Chondrocyte (in vitro differentiated cells): Measurements from ENCODE around the gene MSRB1. TPM values are rescaled to one million over a fixed set of nuclear protein-coding genes. Genes with fewer than 3 reads are reported as not detected.
A peak's percentile ranks its signal among the peaks of the same experiment; 100 is the strongest.

Experiments used
- DNase-seq: peaks from one replicate; pipeline ENCODE4 v3.0.0; 2021; ENCODE audit warnings: mixed read lengths, low spot score
- H3K27ac Mint-ChIP-seq: one replicate; pipeline ENCODE4 v1.8.0; 2021; ENCODE audit warnings: mild to moderate bottlenecking, moderate library complexity, mixed read lengths; ENCODE audit not compliant: unreplicated experiment
- H3K27me3 Mint-ChIP-seq: 2 replicates; pipeline ENCODE4 v1.8.0; 2021; ENCODE audit warnings: low read depth, mixed read lengths
- H3K36me3 Mint-ChIP-seq: 2 replicates; pipeline ENCODE4 v1.8.0; 2021; ENCODE audit warnings: low read depth, mixed read lengths
- H3K4me1 Mint-ChIP-seq: 2 replicates; pipeline ENCODE4 v1.8.0; 2021; ENCODE audit warnings: low read depth, mild to moderate bottlenecking, mixed read lengths
- H3K4me3 Mint-ChIP-seq: one replicate; pipeline ENCODE4 v1.8.0; 2021; ENCODE audit warnings: mild to moderate bottlenecking, moderate library complexity, mixed read lengths; ENCODE audit not compliant: unreplicated experiment
- H3K9me3 Mint-ChIP-seq: 2 replicates; pipeline ENCODE4 v1.8.0; 2021; ENCODE audit warnings: low read depth, mixed read lengths
- CTCF ChIP-seq: fragments of 200-600 bp; sonication (generic); IDR thresholded peaks from 2 replicates; pipeline ENCODE4 v1.5.0; 2021; ENCODE audit warnings: antibody characterized with exemption, mild to moderate bottlenecking, moderate library complexity
- total RNA-seq: library from RNA; stranded (reverse); gene quantifications from 3 replicates; pipeline ENCODE4 v1.2.1, GENCODE V29; 2021

The MSRB1 gene
- total RNA-seq, 1 donor from 2014 or later: 19.1 TPM

DNA sequence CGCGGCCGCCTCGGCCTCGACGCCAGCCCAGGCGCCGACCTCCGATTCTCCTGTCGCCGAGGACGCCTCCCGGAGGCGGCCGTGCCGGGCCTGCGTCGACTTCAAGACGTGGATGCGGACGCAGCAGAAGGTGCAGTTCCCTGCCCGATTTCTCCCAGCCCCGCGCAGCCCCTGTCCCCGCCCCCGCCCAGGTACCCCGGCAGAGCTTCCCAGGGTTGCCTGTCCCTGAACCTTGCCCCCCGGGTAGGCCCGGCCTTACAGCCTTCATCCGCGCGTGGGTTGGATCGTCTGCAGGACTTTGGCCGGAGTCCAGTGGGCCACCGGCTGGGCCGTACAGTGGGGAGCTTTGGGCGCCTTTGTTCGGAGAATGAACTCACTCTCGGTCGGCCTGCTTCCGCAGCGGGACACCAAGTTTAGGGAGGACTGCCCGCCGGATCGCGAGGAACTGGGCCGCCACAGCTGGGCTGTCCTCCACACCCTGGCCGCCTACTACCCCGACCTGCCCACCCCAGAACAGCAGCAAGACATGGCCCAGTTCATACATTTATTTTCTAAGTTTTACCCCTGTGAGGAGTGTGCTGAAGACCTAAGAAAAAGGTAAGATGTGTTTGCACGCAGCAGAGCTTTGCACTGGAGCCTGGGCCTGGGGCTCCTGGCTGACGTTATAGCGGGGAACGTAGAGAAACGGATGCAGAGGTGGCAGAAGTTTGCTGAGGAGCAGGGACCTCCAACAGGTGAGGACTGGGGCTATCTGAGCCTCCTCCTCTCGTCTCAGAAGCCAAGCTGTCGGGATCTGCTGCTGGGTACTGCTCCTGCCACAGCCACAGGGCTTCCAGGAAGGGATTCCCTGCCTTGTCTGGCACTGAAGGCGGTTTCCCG is 41.6 kb upstream of the MSRB1 start:
- Mint-ChIP-seq H3K4me1 (peaks cover 15% of the 10 kb centered on the region), H3K27ac (peak overlapping the region; percentile 46), H3K4me3 (peak overlapping the region; percentile 80), H3K27me3 (peaks cover 11% of the 10 kb centered on the region), H3K36me3 (peaks cover 2% of the 10 kb centered on the region), H3K9me3 (no peaks in the 10 kb centered on the region)
- no peak for TF ChIP-seq CTCF
- no peak for DNase-seq

DNA sequence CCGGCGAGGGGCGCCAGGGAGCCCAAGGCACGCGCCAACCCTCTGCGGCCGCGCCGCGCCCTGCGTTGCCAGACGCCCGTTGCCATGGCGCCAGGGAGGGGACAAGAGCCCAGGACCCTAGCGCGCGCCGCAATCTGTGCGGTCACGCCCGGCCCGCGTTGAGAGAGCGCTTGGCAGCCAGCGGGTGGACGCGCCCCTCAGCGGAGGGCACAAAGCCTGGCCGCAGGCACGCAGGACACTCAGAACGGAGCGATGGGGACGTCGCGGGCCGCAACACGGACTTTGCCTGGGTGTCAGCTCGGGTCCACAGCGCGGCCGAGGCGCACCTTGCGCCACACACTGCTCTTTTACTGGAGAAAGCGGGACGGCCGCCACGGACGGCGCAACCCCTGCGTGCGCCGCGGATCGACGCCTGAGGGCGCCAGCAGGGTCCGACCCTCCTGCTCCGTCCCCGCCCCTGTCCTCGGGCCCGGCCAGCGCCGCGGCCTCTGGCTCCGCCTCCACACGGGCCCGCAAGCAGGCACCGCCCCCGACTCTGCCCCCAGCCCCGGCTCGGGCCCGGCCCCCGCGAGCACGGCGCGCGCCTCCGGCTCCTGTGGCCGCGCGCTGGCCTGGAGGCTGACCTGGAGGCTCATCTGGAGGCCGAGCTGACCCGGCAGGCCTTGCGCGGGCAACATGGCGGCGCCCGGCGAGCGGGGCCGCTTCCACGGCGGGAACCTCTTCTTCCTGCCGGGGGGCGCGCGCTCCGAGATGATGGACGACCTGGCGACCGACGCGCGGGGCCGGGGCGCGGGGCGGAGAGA is 40.7 kb upstream of the MSRB1 start, which contains the start of gene GFER:
Gene GFER (plus strand): TSS at position 650 of the 803 bp plus-strand sequence. CDS start 26 bp downstream, at position 676.
- no peak for DNase-seq
- H3K9me3 Mint-ChIP-seq: no peaks in the 10 kb centered on the region
- peak; percentile 75 for TF ChIP-seq CTCF
- peak within 1 kb of the TSS; percentile 80 for H3K4me3 Mint-ChIP-seq
- peaks cover 12% of the 10 kb centered on the region for H3K4me1 Mint-ChIP-seq
- H3K36me3 Mint-ChIP-seq: peaks cover 3% of the 10 kb centered on the region
- H3K27ac Mint-ChIP-seq: peak within 1 kb of the TSS; percentile 70
- H3K27me3 Mint-ChIP-seq: peaks cover 3% of the 10 kb centered on the region

DNA sequence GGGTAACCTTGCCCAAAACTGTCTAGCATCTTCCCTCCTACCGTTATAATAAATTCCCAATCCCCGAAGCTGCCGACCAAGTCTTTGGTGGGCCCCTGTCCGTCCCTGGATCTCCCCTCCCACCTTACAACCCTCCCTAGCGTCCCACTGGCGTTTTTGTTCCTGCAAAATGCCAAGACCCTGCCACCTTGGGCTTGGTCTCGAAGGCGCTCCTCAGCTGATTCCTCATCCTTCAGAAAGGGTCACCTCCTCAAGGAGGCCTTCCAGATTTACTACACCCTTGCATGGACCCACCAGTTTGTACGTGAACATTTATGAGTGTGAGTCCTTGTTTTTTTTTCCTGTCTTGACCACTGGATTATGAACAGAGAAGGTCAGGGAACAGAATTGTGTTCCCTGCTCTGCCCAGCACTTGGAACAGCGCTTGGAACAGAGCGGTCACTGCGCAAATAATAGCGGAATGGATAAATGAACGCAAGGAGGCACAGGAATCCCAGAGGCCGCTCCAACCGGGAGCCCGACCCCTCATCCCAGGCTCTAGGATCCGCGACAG is 40.1 kb upstream of the MSRB1 start:
- Mint-ChIP-seq H3K27me3 (no peaks in the 10 kb centered on the region), H3K4me3 (peak overlapping the region; percentile 70), H3K4me1 (peaks cover 12% of the 10 kb centered on the region), H3K27ac (peak overlapping the region; percentile 70), H3K9me3 (no peaks in the 10 kb centered on the region), H3K36me3 (peaks cover 5% of the 10 kb centered on the region)
- no peak for DNase-seq
- no peak for TF ChIP-seq CTCF

DNA sequence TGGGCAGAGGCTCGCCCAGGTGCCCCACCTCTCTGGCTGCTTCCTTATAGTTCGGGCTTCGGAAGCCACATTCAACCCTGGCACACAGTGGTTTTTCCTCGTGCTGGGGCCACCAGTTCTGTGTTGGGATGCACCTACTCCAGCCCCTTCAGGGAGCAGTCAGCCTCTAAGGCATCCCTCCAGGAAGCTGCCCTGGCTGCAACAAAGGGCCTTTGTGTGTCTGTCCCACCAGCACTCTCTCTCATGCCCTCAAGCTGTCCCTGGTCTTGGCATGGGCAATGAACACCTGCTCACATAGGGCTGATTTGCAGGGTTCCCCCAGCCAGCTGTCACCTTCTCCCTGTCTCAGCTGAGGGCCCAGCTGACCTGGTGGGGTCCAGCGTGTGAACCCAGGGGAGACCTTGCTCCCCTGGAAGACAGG is 39.0 kb upstream of the MSRB1 start:
- no peak for DNase-seq
- no peak overlapping the region for H3K27ac Mint-ChIP-seq
- no peaks in the 10 kb centered on the region for H3K9me3 Mint-ChIP-seq
- peaks cover 8% of the 10 kb centered on the region for H3K36me3 Mint-ChIP-seq
- no peaks in the 10 kb centered on the region for H3K27me3 Mint-ChIP-seq
- H3K4me1 Mint-ChIP-seq: peaks cover 12% of the 10 kb centered on the region
- no peak overlapping the region for H3K4me3 Mint-ChIP-seq
- TF ChIP-seq CTCF: no peak

DNA sequence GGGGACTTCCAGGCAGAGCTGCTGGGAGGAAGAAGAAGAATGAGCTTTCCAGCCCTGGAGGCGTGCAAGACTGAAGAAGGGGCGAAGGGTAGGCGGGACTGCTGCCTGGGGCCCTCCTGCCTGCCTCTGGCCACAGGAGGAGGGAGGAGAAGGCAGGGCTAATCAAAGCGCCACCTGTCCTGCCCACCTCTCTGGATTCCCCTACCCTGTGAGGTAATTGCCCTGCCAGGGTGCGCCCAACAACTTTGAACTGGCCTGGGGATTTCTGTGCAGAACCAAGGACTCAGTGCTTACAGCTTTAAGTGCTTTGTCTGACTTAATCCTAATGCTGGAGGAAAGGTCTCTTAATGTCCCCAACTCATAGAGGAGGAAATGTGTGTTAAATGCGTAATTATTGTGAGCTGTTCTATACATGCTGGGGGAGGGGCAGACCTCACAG is 38.4 kb upstream of the MSRB1 start, which contains the start of gene NOXO1:
Gene NOXO1 (minus strand): TSS at position 72 of the 439 bp plus-strand sequence. CDS start 290 bp downstream, outside the sequence.
- Mint-ChIP-seq H3K27ac (no peak within 1 kb of the TSS), H3K9me3 (no peaks in the 10 kb centered on the region), H3K36me3 (peaks cover 6% of the 10 kb centered on the region), H3K27me3 (no peaks in the 10 kb centered on the region), H3K4me1 (peaks cover 12% of the 10 kb centered on the region), H3K4me3 (no peak within 1 kb of the TSS)
- TF ChIP-seq CTCF: no peak
- no peak for DNase-seq
